GM21576 (cell line): ENCODE measurements around the gene SUN2.

Experiments
- ATAC-seq: cut with Tn5 transposase; IDR thresholded peaks from one replicate; pipeline ENCODE4 v1.9.1; 2021; ENCODE audit warnings: mild to moderate bottlenecking, moderate library complexity; ENCODE audit not compliant: unreplicated experiment

The SUN2 gene

GRCh38 chr22:38755155-38755910 lies 465 bp downstream of the SUN2 start:
- peak; percentile 21 for ATAC-seq

- ATAC-seq, result no peak
Measured at GRCh38 chr22:38754751-38755154, 1.0 kb downstream of the SUN2 start.

- no peak for ATAC-seq
Measured at GRCh38 chr22:38753948-38754750, 1.6 kb downstream of the SUN2 start.

GRCh38 chr22:38751422-38752346 lies 4.1 kb downstream of the SUN2 start:
- no peak for ATAC-seq

- no peak for ATAC-seq
Measured at GRCh38 chr22:38751066-38751421, 4.8 kb downstream of the SUN2 start.

GRCh38 chr22:38750638-38751037 lies 5.2 kb downstream of the SUN2 start:
- no peak for ATAC-seq

GRCh38 chr22:38750104-38750503 lies 5.7 kb downstream of the SUN2 start:
- no peak for ATAC-seq

- ATAC-seq, result no peak
Measured at GRCh38 chr22:38748487-38749136, 7.2 kb downstream of the SUN2 start.

GRCh38 chr22:38745676-38746460 lies 9.9 kb downstream of the SUN2 start:
- no peak for ATAC-seq

GRCh38 chr22:38744981-38745380 lies 10.8 kb downstream of the SUN2 start:
- no peak for ATAC-seq

- ATAC-seq, result no peak
Measured at GRCh38 chr22:38742176-38742942, 13.4 kb downstream of the SUN2 start.

- ATAC-seq, result no peak
Measured at GRCh38 chr22:38741576-38741975, 14.2 kb downstream of the SUN2 start.

GRCh38 chr22:38741166-38741565 lies 14.6 kb downstream of the SUN2 start:
- no peak for ATAC-seq

GRCh38 chr22:38740754-38741153 lies 15.0 kb downstream of the SUN2 start:
- ATAC-seq, result no peak

- no peak for ATAC-seq
Measured at GRCh38 chr22:38740116-38740723, 15.6 kb downstream of the SUN2 start.

GRCh38 chr22:38739300-38740055 lies 16.3 kb downstream of the SUN2 start:
- no peak for ATAC-seq

GRCh38 chr22:38738475-38739070 lies 17.2 kb downstream of the SUN2 start:
- ATAC-seq, result no peak
